SK-N-SH (cell line): ENCODE results near the gene TTYH3.

Experiments
- CHD2 ChIP-seq: fragments of 150-350 bp; IDR thresholded peaks from 2 replicates; pipeline ENCODE4 v1.6.1; 2018; ENCODE audit warnings: low read length; ENCODE audit not compliant: partially characterized antibody
- CTCF ChIP-seq: fragments of 200-600 bp; sonication (generic); IDR thresholded peaks from 2 replicates; pipeline ENCODE4 v1.6.1; 2017; ENCODE audit warnings: antibody characterized with exemption, mild to moderate bottlenecking, moderate library complexity
- POLR2AphosphoS5 ChIP-seq: IDR thresholded peaks from 2 replicates; pipeline ENCODE4 v1.6.1; 2012; ENCODE audit warnings: low read depth, low read length
- RFX5 ChIP-seq: IDR thresholded peaks from 2 replicates; pipeline ENCODE4 v1.6.1; 2012; ENCODE audit warnings: mild to moderate bottlenecking, improper control_type of control experiment, low read length

- TF ChIP-seq CTCF (no peak), POLR2AphosphoS5 (no peak), CHD2 (no peak), RFX5 (no peak)
These were observed 39.4 kb upstream of the TTYH3 start for GRCh38 chr7:2592375-2592865.
